SW 1271 (cell line): ENCODE results near the gene GMPS.
"Not testable (repeated sequence)": the region's sequence is repeated elsewhere in the genome, so short reads cannot be mapped to it uniquely, and the experiment has no call there.

Experiments
- DNase-seq, 2 experiments: peaks; one replicate each; lab custom pipeline; 2025; lab: John Stamatoyannopoulos, UW

The GMPS gene

GRCh38 chr3:155941354-155941753 is 70.9 kb downstream of the GMPS start:
- DNase-seq, result no peak

- no peak for DNase-seq
Observed at GRCh38 chr3:155944081-155944480, 73.6 kb downstream of the GMPS start.

- no peak for DNase-seq
Observed at GRCh38 chr3:155946178-155946577, 75.7 kb downstream of the GMPS start.

GRCh38 chr3:155948476-155948875 is 78.0 kb downstream of the GMPS start:
- DNase-seq, result no peak

GRCh38 chr3:155949453-155950217 is 79.2 kb downstream of the GMPS start:
- DNase-seq, result no peak

- DNase-seq, result no peak
Observed at GRCh38 chr3:155956508-155957411, 86.3 kb downstream of the GMPS start.

GRCh38 chr3:155957412-155957880 is 87.0 kb downstream of the GMPS start:
- DNase-seq, result no peak

GRCh38 chr3:155958676-155959075 is 88.2 kb downstream of the GMPS start:
- DNase-seq, result no peak

- DNase-seq, result no peak
Observed at GRCh38 chr3:155960060-155960459, 89.6 kb downstream of the GMPS start.

GRCh38 chr3:155961044-155961443 is 90.6 kb downstream of the GMPS start:
- DNase-seq, result not testable (repeated sequence)

GRCh38 chr3:155963570-155963969 is 93.1 kb downstream of the GMPS start:
- no peak for DNase-seq

GRCh38 chr3:155970398-155970797 is 99.9 kb downstream of the GMPS start:
- DNase-seq, result no peak

- DNase-seq, result no peak
Observed at GRCh38 chr3:155972885-155973584, 102.6 kb downstream of the GMPS start.

- DNase-seq, result no peak
Observed at GRCh38 chr3:155978324-155978723, 107.9 kb downstream of the GMPS start.

- no peak for DNase-seq
Observed at GRCh38 chr3:155979746-155980145, 109.3 kb downstream of the GMPS start.

- DNase-seq, result no peak
Observed at GRCh38 chr3:155981669-155982068, 111.2 kb downstream of the GMPS start.

GRCh38 chr3:155983834-155984474 is 113.5 kb downstream of the GMPS start:
- DNase-seq, result no peak

- DNase-seq, result no peak
Observed at GRCh38 chr3:155984791-155985417, 114.5 kb downstream of the GMPS start.

GRCh38 chr3:155989536-155989935 is 119.1 kb downstream of the GMPS start:
- no peak for DNase-seq

- no peak for DNase-seq
Observed at GRCh38 chr3:155991212-155991611, 120.8 kb downstream of the GMPS start.

- DNase-seq, result no peak
Observed at GRCh38 chr3:155991847-155992246, 121.4 kb downstream of the GMPS start.
